Stromal cell of bone marrow (primary cell): Measurements from ENCODE around the gene TMX1.
A peak's percentile ranks its signal among the peaks of the same experiment; 100 is the strongest.
"Not testable (repeated sequence)": the region's sequence is repeated elsewhere in the genome, so short reads cannot be mapped to it uniquely, and the experiment has no call there.

Experiments
- DNase-seq: peaks from one replicate; pipeline ENCODE4 v3.0.0-alpha.2; 2012; ENCODE audit warnings: low read depth

The TMX1 gene

GRCh38 chr14:51239813-51240803, at the start of gene TMX1:
TSS of gene TMX1 (plus strand) at chr14:51240247. CDS start at chr14:51240293, 46 bp downstream.
- peak; percentile 99 for DNase-seq

GRCh38 chr14:51201890-51202289, 38.2 kb upstream of the TMX1 start:
- no peak for DNase-seq

GRCh38 chr14:51202914-51203665, 37.0 kb upstream of the TMX1 start:
- DNase-seq = no peak

GRCh38 chr14:51203881-51204280, 36.2 kb upstream of the TMX1 start:
- no peak for DNase-seq

GRCh38 chr14:51205486-51205885, 34.6 kb upstream of the TMX1 start:
- DNase-seq = no peak

GRCh38 chr14:51206462-51206861, 33.6 kb upstream of the TMX1 start:
- DNase-seq = no peak

- no peak for DNase-seq
Measured at GRCh38 chr14:51207621-51208020, 32.4 kb upstream of the TMX1 start.

GRCh38 chr14:51208982-51209381, 31.1 kb upstream of the TMX1 start:
- DNase-seq = no peak

- DNase-seq = no peak
Measured at GRCh38 chr14:51209457-51209856, 30.6 kb upstream of the TMX1 start.

- DNase-seq = no peak
Measured at GRCh38 chr14:51210594-51210993, 29.5 kb upstream of the TMX1 start.

GRCh38 chr14:51211149-51211548, 28.9 kb upstream of the TMX1 start:
- peak; percentile 20 for DNase-seq

GRCh38 chr14:51216602-51217001, 23.4 kb upstream of the TMX1 start:
- DNase-seq = no peak

GRCh38 chr14:51219473-51220448, 20.3 kb upstream of the TMX1 start:
- DNase-seq = no peak

- DNase-seq = not testable (repeated sequence)
Measured at GRCh38 chr14:51223463-51223862, 16.6 kb upstream of the TMX1 start.

- no peak for DNase-seq
Measured at GRCh38 chr14:51224551-51224950, 15.5 kb upstream of the TMX1 start.

- no peak for DNase-seq
Measured at GRCh38 chr14:51225751-51226150, 14.3 kb upstream of the TMX1 start.

GRCh38 chr14:51228391-51228790, 11.7 kb upstream of the TMX1 start:
- DNase-seq = no peak

- DNase-seq = no peak
Measured at GRCh38 chr14:51228890-51229289, 11.2 kb upstream of the TMX1 start.

GRCh38 chr14:51236314-51236713, 3.7 kb upstream of the TMX1 start:
- DNase-seq = no peak

GRCh38 chr14:51240804-51241380, 845 bp downstream of the TMX1 start:
- no peak for DNase-seq
